CD4-positive, CD25-positive, alpha-beta regulatory T cell (primary cell): Measurements from ENCODE around the gene GABBR2. TPM values are rescaled to one million over a fixed set of nuclear protein-coding genes. Genes with fewer than 3 reads are reported as not detected.

Source experiments
- ATAC-seq, 2 donors: fragments of 150-1000 bp; cut with Tn5 transposase; one replicate each; pipeline ENCODE4 v1.10.0; 2021; ENCODE audit warnings: low read depth in 2 of 2, moderate number of reproducible peaks in 2 of 2, moderate library complexity in 1 of 2
- DNase-seq, 3 donors: peaks; one replicate each; pipeline versions ENCODE4 v3.0.0 to v3.0.0-alpha.2; 2012 to 2022; ENCODE audit warnings: mixed read lengths in 1 of 3
- H3K27ac ChIP-seq: one replicate; pipeline ENCODE4 v1.7.0; 2013; ENCODE audit warnings: mild to moderate bottlenecking, low read length; ENCODE audit not compliant: insufficient read depth, poor library complexity, severe bottlenecking
- H3K27me3 ChIP-seq: one replicate; pipeline ENCODE4 v1.7.0; 2013; ENCODE audit warnings: low read length; ENCODE audit not compliant: control insufficient read depth, insufficient read depth
- H3K36me3 ChIP-seq: one replicate; pipeline ENCODE4 v1.7.0; 2013; ENCODE audit warnings: mild to moderate bottlenecking, low read length, moderate library complexity; ENCODE audit not compliant: control insufficient read depth, insufficient read depth
- H3K4me1 ChIP-seq: 2 replicates; pipeline ENCODE4 v1.7.0; 2013; ENCODE audit warnings: mild to moderate bottlenecking, low read length; ENCODE audit not compliant: insufficient read depth, control insufficient read depth, poor library complexity, severe bottlenecking
- H3K4me3 ChIP-seq: one replicate; pipeline ENCODE4 v1.7.0; 2013; ENCODE audit warnings: low read depth, mild to moderate bottlenecking, low read length, moderate library complexity
- H3K9me3 ChIP-seq, 2 experiments: 1 replicate in 1 of 2; 2 replicates in 1 of 2; pipeline ENCODE4 v1.7.0; 2013; ENCODE audit warnings: low read length in 2 of 2, mild to moderate bottlenecking in 1 of 2, moderate library complexity in 1 of 2; ENCODE audit not compliant: control insufficient read depth in 2 of 2
- H3K27ac Mint-ChIP-seq, 3 donors: one replicate each; pipeline ENCODE4 v1.8.0; 2020 to 2022; ENCODE audit warnings: mild to moderate bottlenecking in 3 of 3, mixed read lengths in 3 of 3, moderate library complexity in 2 of 3
- H3K27me3 Mint-ChIP-seq: one replicate; pipeline ENCODE4 v1.8.0; 2022; ENCODE audit warnings: mild to moderate bottlenecking, mixed read lengths
- H3K36me3 Mint-ChIP-seq: one replicate; pipeline ENCODE4 v1.8.0; 2020; ENCODE audit warnings: mixed read lengths
- H3K4me1 Mint-ChIP-seq, 4 donors: one replicate each; pipeline ENCODE4 v1.8.0; 2020 to 2022; ENCODE audit warnings: mixed read lengths in 4 of 4, mild to moderate bottlenecking in 1 of 4
- H3K4me3 Mint-ChIP-seq, 4 donors: one replicate each; pipeline ENCODE4 v1.8.0; 2020 to 2022; ENCODE audit warnings: mild to moderate bottlenecking in 4 of 4, mixed read lengths in 4 of 4, moderate library complexity in 3 of 4
- H3K9me3 Mint-ChIP-seq, 7 donors: one replicate each; pipeline ENCODE4 v1.8.0; 2020 to 2022; ENCODE audit warnings: mixed read lengths in 7 of 7, mild to moderate bottlenecking in 3 of 7, moderate library complexity in 2 of 7
- polyA plus RNA-seq, 4 donors: library from polyadenylated mRNA; unstranded; fragments of 300-500 nt; fragmentation: Illumina TruSeq; gene quantifications; one replicate each; pipeline ENCODE4 v1.2.3, GENCODE V29; 2021
- total RNA-seq: library from RNA; stranded (reverse); gene quantifications from one replicate; pipeline ENCODE4 v1.2.3, GENCODE V29; 2022

GABBR2 gene
- total and polyA plus RNA-seq, 5 donors from 2014 or later, result not detected

- Mint-ChIP-seq H3K27ac (no peak overlapping the region), H3K4me3 (no peak overlapping the region), H3K36me3 (no peaks in the 10 kb centered on the region), H3K27me3 (peaks cover 14% of the 10 kb centered on the region), H3K4me1 (no peaks in the 10 kb centered on the region), H3K9me3 (peaks cover 0 to 1% (median 0%) of the 10 kb centered on the region in 7 donors)
- no peak overlapping the region for H3K27ac ChIP-seq
- no peak overlapping the region for H3K4me3 ChIP-seq
- no peaks in the 10 kb centered on the region for H3K9me3 ChIP-seq
- no peaks in the 10 kb centered on the region for H3K4me1 ChIP-seq
- H3K27me3 ChIP-seq, result no peaks in the 10 kb centered on the region
- DNase-seq, result no peak
- H3K36me3 ChIP-seq, result no peaks in the 10 kb centered on the region
- no peak for ATAC-seq
These were observed 102.0 kb downstream of the GABBR2 start for GRCh38 chr9:98606730-98607129.

GRCh38 chr9:98605116-98605515, 103.6 kb downstream of the GABBR2 start:
- H3K36me3 ChIP-seq, result no peaks in the 10 kb centered on the region
- Mint-ChIP-seq H3K27me3 (peaks cover 13% of the 10 kb centered on the region), H3K27ac (no peak overlapping the region), H3K4me1 (no peaks in the 10 kb centered on the region), H3K36me3 (no peaks in the 10 kb centered on the region), H3K9me3 (peaks cover 0 to 1% (median 0%) of the 10 kb centered on the region in 7 donors), H3K4me3 (no peak overlapping the region)
- H3K27me3 ChIP-seq, result no peaks in the 10 kb centered on the region
- no peaks in the 10 kb centered on the region for H3K4me1 ChIP-seq
- H3K4me3 ChIP-seq, result no peak overlapping the region
- no peak for ATAC-seq
- H3K9me3 ChIP-seq, result no peaks in the 10 kb centered on the region
- DNase-seq, result no peak
- no peak overlapping the region for H3K27ac ChIP-seq

GRCh38 chr9:98603821-98604383, 104.8 kb downstream of the GABBR2 start:
- DNase-seq (no peak), ATAC-seq (no peak)
- Mint-ChIP-seq H3K4me3 (no peak overlapping the region), H3K36me3 (no peaks in the 10 kb centered on the region), H3K27ac (no peak overlapping the region), H3K4me1 (no peaks in the 10 kb centered on the region), H3K27me3 (peaks cover 12% of the 10 kb centered on the region), H3K9me3 (peaks cover 0 to 1% (median 0%) of the 10 kb centered on the region in 7 donors)
- Histone ChIP-seq H3K27me3 (no peaks in the 10 kb centered on the region), H3K36me3 (no peaks in the 10 kb centered on the region), H3K9me3 (no peaks in the 10 kb centered on the region), H3K4me3 (no peak overlapping the region), H3K27ac (no peak overlapping the region), H3K4me1 (no peaks in the 10 kb centered on the region)

GRCh38 chr9:98602839-98603500, 105.8 kb downstream of the GABBR2 start:
- no peaks in the 10 kb centered on the region for H3K9me3 ChIP-seq

GRCh38 chr9:98600631-98601030, 108.1 kb downstream of the GABBR2 start:
- no peaks in the 10 kb centered on the region for H3K4me1 Mint-ChIP-seq

More at GRCh38 chr9:98602839-98603500, 105.8 kb downstream of the GABBR2 start:
- Mint-ChIP-seq H3K36me3 (no peaks in the 10 kb centered on the region), H3K27me3 (peaks cover 11% of the 10 kb centered on the region), H3K9me3 (peaks cover 0 to 1% (median 0%) of the 10 kb centered on the region in 7 donors), H3K27ac (no peak overlapping the region), H3K4me1 (no peaks in the 10 kb centered on the region), H3K4me3 (no peak overlapping the region)
- DNase-seq (no peak), ATAC-seq (no peak)
- H3K4me1 ChIP-seq, result no peaks in the 10 kb centered on the region
- H3K27ac ChIP-seq, result no peak overlapping the region
- H3K36me3 ChIP-seq, result no peaks in the 10 kb centered on the region
- H3K27me3 ChIP-seq, result no peaks in the 10 kb centered on the region
- H3K4me3 ChIP-seq, result no peak overlapping the region

GRCh38 chr9:98599566-98600216, 109.0 kb downstream of the GABBR2 start:
- H3K36me3 Mint-ChIP-seq, result no peaks in the 10 kb centered on the region
- H3K4me1 Mint-ChIP-seq, result no peaks in the 10 kb centered on the region
- Histone ChIP-seq H3K27me3 (no peaks in the 10 kb centered on the region), H3K9me3 (no peaks in the 10 kb centered on the region), H3K4me1 (no peaks in the 10 kb centered on the region), H3K4me3 (no peak overlapping the region), H3K36me3 (no peaks in the 10 kb centered on the region), H3K27ac (no peak overlapping the region)
- no peak overlapping the region for H3K4me3 Mint-ChIP-seq
- DNase-seq (no peak), ATAC-seq (no peak)
- H3K9me3 Mint-ChIP-seq, result peaks cover 0 to 1% (median 0%) of the 10 kb centered on the region in 7 donors
- H3K27me3 Mint-ChIP-seq, result peaks cover 11% of the 10 kb centered on the region
- H3K27ac Mint-ChIP-seq, result no peak overlapping the region

More at GRCh38 chr9:98600631-98601030, 108.1 kb downstream of the GABBR2 start:
- H3K9me3 ChIP-seq, result no peaks in the 10 kb centered on the region
- H3K4me3 ChIP-seq, result no peak overlapping the region
- H3K9me3 Mint-ChIP-seq, result peaks cover 0 to 1% (median 0%) of the 10 kb centered on the region in 7 donors
- H3K36me3 ChIP-seq, result no peaks in the 10 kb centered on the region
- H3K4me3 Mint-ChIP-seq, result no peak overlapping the region
- no peaks in the 10 kb centered on the region for H3K4me1 ChIP-seq
- no peak for ATAC-seq
- H3K27ac Mint-ChIP-seq, result no peak overlapping the region
- H3K36me3 Mint-ChIP-seq, result no peaks in the 10 kb centered on the region
- peaks cover 11% of the 10 kb centered on the region for H3K27me3 Mint-ChIP-seq
- no peak overlapping the region for H3K27ac ChIP-seq
- no peak for DNase-seq
- no peaks in the 10 kb centered on the region for H3K27me3 ChIP-seq

- Histone ChIP-seq H3K36me3 (no peaks in the 10 kb centered on the region), H3K27me3 (no peaks in the 10 kb centered on the region), H3K27ac (no peak overlapping the region), H3K4me3 (no peak overlapping the region), H3K9me3 (no peaks in the 10 kb centered on the region), H3K4me1 (no peaks in the 10 kb centered on the region)
- DNase-seq, result no peak
- Mint-ChIP-seq H3K27ac (no peak overlapping the region), H3K4me1 (no peaks in the 10 kb centered on the region), H3K27me3 (peaks cover 11% of the 10 kb centered on the region), H3K4me3 (peak overlapping the region in 1 of 4 donors; percentile 15), H3K36me3 (no peaks in the 10 kb centered on the region), H3K9me3 (peaks cover 0 to 1% (median 0%) of the 10 kb centered on the region in 7 donors)
- no peak for ATAC-seq
These were observed 109.9 kb downstream of the GABBR2 start for GRCh38 chr9:98598861-98599260.
